ENCODE measurements around the gene RCVRN. TPM values are rescaled to one million over a fixed set of nuclear protein-coding genes. Genes with fewer than 3 reads are reported as not detected.

RCVRN gene
- total RNA-seq, 3 donors from 2014 or later: not detected

DNA sequence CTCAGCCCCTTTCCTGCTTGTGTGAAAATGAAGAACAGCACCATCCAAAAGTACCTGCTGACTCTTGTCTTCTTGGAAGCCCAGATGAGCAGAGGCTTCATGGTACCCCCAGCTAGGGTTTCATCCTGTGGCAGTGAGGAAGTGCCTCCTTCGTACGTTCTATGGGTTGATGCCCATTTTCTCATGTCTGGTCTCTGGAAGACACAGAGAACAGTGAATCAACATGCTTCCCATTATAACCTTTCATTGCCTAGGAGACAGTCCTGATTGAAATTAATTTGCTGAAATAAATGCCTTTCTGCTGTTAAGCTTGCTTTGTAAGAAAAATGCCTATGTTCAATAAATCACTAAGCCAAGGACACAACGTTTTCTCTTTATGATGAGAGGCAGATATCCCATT lies 36.5 kb downstream of the RCVRN start:
- H3K4me3 Mint-ChIP-seq: no peak overlapping the region
- no peak for ATAC-seq
- no peaks in the 10 kb centered on the region for H3K27me3 Mint-ChIP-seq (ENCODE audit: low read depth)
- no peak for DNase-seq
- no peaks in the 10 kb centered on the region for H3K9me3 Mint-ChIP-seq
- H3K36me3 Mint-ChIP-seq (ENCODE audit: insufficient read depth): no peaks in the 10 kb centered on the region
- H3K4me1 Mint-ChIP-seq (ENCODE audit: low read depth): no peaks in the 10 kb centered on the region

DNA sequence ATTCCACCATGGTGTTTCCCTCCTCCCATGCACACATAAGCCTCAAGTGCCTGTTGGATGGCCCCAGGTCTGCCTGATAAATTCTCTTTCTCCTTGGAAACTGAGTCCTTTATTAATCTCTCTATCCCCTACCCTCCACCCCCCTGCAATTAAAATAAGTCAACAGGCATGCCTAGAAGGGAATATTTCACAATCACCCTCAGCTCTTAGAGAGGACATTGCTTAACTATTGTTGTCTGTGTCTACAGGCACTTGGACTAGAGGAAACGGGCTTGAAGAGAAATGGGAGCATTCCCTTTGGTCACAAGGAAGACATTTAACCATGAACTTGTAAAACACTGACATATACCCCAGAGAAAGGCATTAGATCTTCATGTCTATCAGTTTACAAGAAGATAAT lies 39.5 kb downstream of the RCVRN start:
- DNase-seq (no peak), ATAC-seq (no peak)
- Mint-ChIP-seq H3K4me3 (no peak overlapping the region), H3K27me3 (ENCODE audit: low read depth) (no peaks in the 10 kb centered on the region), H3K4me1 (ENCODE audit: low read depth) (no peaks in the 10 kb centered on the region), H3K36me3 (ENCODE audit: insufficient read depth) (no peaks in the 10 kb centered on the region), H3K9me3 (peaks cover 7% of the 10 kb centered on the region)

DNA sequence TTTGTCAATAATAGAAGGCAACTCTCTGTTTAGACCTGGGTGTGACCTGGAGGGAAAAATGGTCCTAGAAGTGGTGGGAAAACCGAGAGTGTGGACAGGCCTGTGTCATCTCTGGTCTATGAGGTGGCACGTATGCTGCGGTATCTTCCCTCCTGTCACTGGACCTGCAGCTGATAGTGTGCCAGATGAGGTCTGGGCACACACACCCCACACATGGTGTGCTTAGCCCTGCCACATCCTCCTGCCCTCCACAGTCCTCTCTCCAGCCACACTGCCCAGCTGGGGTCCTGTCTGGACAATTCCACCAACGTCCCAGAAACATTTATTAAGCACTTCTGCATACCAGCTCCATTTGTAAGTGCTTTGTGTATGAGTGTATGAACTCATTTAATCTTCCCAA lies 42.1 kb downstream of the RCVRN start:
- H3K9me3 Mint-ChIP-seq: peaks cover 7% of the 10 kb centered on the region
- DNase-seq (no peak), ATAC-seq (no peak)
- H3K36me3 Mint-ChIP-seq (ENCODE audit: insufficient read depth): no peaks in the 10 kb centered on the region
- no peak overlapping the region for H3K4me3 Mint-ChIP-seq
- H3K4me1 Mint-ChIP-seq (ENCODE audit: low read depth): no peaks in the 10 kb centered on the region
- no peaks in the 10 kb centered on the region for H3K27me3 Mint-ChIP-seq (ENCODE audit: low read depth)

DNA sequence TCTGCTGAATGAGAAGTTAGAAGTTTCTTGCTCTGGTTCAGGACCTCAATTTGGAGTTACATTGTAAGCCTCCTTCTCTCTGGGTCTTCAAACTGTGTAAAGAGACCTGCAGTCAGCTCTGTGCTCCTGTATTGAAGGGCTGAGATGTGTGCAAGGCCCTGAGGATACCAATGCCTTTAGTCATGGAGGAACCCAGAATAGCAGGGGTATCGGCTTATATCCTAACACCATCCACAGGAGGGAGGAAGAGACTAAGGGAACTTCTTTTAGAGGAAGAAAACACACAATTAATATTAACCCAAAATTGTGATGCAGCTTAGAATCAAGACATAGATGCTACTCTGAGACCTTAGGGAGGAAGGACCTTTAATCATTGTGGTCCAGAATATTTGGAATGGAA lies 42.9 kb downstream of the RCVRN start:
- Mint-ChIP-seq H3K36me3 (ENCODE audit: insufficient read depth) (no peaks in the 10 kb centered on the region), H3K27me3 (ENCODE audit: low read depth) (no peaks in the 10 kb centered on the region), H3K4me1 (ENCODE audit: low read depth) (no peaks in the 10 kb centered on the region), H3K9me3 (peaks cover 10% of the 10 kb centered on the region), H3K4me3 (no peak overlapping the region)
- ATAC-seq (no peak), DNase-seq (no peak)

DNA sequence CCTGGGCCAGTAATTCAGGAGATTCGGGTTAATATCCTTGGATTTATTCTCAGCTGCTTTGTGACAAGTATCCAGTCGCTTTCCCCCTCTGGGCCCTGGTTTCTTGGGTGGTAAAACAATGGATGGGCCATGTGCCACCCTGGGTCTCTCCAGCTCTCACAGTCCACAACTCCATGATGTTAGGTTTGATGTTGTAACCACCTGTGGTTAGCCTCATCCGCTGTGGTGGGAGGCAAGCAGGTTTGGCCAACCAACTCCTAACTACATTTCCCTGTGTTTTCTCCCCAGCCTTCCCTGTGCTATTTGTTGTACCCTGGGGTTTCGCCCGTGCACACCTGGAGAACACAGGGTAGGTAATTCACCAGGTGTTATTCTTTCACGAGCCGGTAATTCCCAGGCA lies 44.2 kb downstream of the RCVRN start:
- Mint-ChIP-seq H3K4me1 (ENCODE audit: low read depth) (no peaks in the 10 kb centered on the region), H3K4me3 (no peak overlapping the region), H3K36me3 (ENCODE audit: insufficient read depth) (no peaks in the 10 kb centered on the region), H3K27me3 (ENCODE audit: low read depth) (no peaks in the 10 kb centered on the region), H3K9me3 (peaks cover 10% of the 10 kb centered on the region)
- no peak for DNase-seq
- ATAC-seq: no peak

DNA sequence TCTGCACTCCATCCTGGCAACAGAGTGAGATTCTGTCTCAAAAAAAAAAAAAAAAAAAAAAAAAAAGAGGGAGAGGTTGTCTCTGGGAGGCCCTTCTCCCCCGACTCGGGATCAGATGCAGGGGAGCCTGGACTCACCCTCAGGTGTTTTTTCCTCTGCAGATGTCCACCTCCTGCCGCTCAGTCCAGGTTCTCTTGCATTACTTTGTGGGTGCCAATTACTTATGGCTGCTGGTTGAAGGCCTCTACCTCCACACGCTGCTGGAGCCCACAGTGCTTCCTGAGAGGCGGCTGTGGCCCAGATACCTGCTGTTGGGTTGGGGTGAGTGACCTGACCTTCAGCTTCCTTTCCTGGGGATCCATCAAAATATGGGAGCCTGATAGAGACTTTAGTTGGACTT lies 45.3 kb downstream of the RCVRN start:
- DNase-seq: no peak
- H3K4me1 Mint-ChIP-seq (ENCODE audit: low read depth): no peaks in the 10 kb centered on the region
- H3K36me3 Mint-ChIP-seq (ENCODE audit: insufficient read depth): no peaks in the 10 kb centered on the region
- no peaks in the 10 kb centered on the region for H3K27me3 Mint-ChIP-seq (ENCODE audit: low read depth)
- ATAC-seq: no peak
- no peak overlapping the region for H3K4me3 Mint-ChIP-seq
- peaks cover 10% of the 10 kb centered on the region for H3K9me3 Mint-ChIP-seq

DNA sequence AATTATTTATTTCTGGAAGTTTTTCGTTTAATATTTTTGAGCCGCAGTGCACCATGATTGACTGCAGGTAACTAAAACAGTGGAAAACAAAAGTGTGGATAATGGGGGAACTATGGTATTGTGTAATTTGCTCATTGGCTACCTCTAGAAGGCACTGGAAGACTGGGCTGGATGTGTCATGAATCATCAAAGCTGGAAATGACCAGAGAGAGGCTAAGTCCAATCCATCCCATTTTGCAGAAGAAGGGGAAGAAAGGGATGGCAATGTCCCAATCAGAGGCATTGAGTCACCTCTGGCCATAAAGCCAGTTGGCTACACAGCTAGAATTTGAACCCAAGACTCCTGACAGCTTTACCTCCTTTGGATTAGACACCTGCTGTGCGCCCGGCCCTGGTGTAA lies 50.0 kb downstream of the RCVRN start:
- H3K4me3 Mint-ChIP-seq: no peak overlapping the region
- no peaks in the 10 kb centered on the region for H3K4me1 Mint-ChIP-seq (ENCODE audit: low read depth)
- no peaks in the 10 kb centered on the region for H3K36me3 Mint-ChIP-seq (ENCODE audit: insufficient read depth)
- ATAC-seq (no peak), DNase-seq (no peak)
- peaks cover 9% of the 10 kb centered on the region for H3K9me3 Mint-ChIP-seq
- peaks cover 2% of the 10 kb centered on the region for H3K27me3 Mint-ChIP-seq (ENCODE audit: low read depth)

DNA sequence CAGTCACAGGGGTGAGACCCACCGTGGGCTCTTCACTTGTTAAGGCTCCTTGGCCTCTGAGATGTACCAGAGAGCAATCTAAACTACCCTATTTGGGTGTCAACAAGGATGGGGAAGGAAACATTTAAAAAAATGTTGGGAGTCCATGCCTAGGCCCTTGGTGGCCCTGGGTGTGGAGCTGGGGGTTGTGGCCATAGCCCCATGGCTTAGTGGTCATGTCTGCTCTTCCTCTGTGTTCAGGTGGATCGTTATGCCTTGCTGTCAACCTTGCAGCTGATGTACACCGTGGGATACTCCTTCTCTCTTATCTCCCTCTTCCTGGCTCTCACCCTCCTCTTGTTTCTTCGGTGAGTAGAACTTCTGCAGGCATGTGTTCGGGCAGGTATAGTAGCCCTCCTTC lies 50.8 kb downstream of the RCVRN start:
- Mint-ChIP-seq H3K27me3 (ENCODE audit: low read depth) (peaks cover 2% of the 10 kb centered on the region), H3K9me3 (peaks cover 9% of the 10 kb centered on the region), H3K4me3 (no peak overlapping the region), H3K4me1 (ENCODE audit: low read depth) (no peaks in the 10 kb centered on the region), H3K36me3 (ENCODE audit: insufficient read depth) (no peaks in the 10 kb centered on the region)
- ATAC-seq (no peak), DNase-seq (no peak)

DNA sequence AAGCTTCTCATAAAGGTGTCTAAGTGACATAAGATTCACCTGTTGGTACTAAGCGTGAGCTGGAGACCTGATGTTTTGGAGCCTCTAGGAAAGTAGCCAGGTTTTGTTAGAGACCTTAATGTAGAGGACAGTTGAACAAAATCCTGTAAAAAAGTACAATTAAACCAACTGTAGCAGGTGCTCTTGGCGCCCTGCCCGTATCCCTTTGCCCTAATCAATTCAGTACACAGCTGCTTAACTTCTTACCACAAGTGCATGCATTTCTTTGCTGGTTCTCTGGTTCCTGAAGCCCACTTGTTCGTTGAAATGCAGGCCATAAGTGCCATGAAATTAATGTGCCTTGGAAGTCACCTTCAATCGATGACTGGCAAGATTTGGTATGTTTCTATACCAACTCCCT lies 54.9 kb downstream of the RCVRN start:
- peaks cover 3% of the 10 kb centered on the region for H3K27me3 Mint-ChIP-seq (ENCODE audit: low read depth)
- ATAC-seq (no peak), DNase-seq (no peak)
- no peaks in the 10 kb centered on the region for H3K36me3 Mint-ChIP-seq (ENCODE audit: insufficient read depth)
- peaks cover 5% of the 10 kb centered on the region for H3K9me3 Mint-ChIP-seq
- H3K4me1 Mint-ChIP-seq (ENCODE audit: low read depth): no peaks in the 10 kb centered on the region
- H3K4me3 Mint-ChIP-seq: no peak overlapping the region

Other genes starting within 250 kb of the RCVRN start
- not detected for gene DHRS7C, start 113.7 kb downstream of the RCVRN start, total RNA-seq
- not detected for gene GSG1L2, start 83.2 kb downstream of the RCVRN start, total RNA-seq
- not detected for gene GLP2R, start 79.3 kb downstream of the RCVRN start, total RNA-seq

All from activated T-cell treated with anti-CD3 and anti-CD28 coated beads, Interleukin-2, amount 50 U/mL, for 4 hours (primary cell).